Colonic mucosa (tissue), 4 donors: ENCODE results near the gene KLHL7. TPM values are rescaled to one million over a fixed set of nuclear protein-coding genes. Genes with fewer than 3 reads are reported as not detected.

ENCODE experiments used
- DNase-seq: peaks from one replicate; pipeline ENCODE4 v3.0.0-alpha.2; 2020
- H3K27ac ChIP-seq: fragments of 200-600 bp; one replicate; pipeline ENCODE4 v1.8.0; 2021
- H3K27me3 ChIP-seq: fragments of 200-600 bp; one replicate; pipeline ENCODE4 v1.8.0; 2021
- H3K36me3 ChIP-seq: fragments of 200-600 bp; one replicate; pipeline ENCODE4 v1.8.0; 2021
- H3K4me1 ChIP-seq: fragments of 200-600 bp; one replicate; pipeline ENCODE4 v1.8.0; 2021; ENCODE audit warnings: mild to moderate bottlenecking
- H3K4me3 ChIP-seq: fragments of 200-600 bp; one replicate; pipeline ENCODE4 v1.8.0; 2021
- H3K9ac ChIP-seq, 2 donors: one replicate each; pipeline ENCODE4 v1.7.0; 2013; ENCODE audit warnings: control low read depth in 2 of 2, low read depth in 2 of 2, low read length in 2 of 2
- H3K9me3 ChIP-seq: fragments of 200-600 bp; one replicate; pipeline ENCODE4 v1.8.0; 2021
- intact Hi-C: fragments of 100-400 bp; cut with DNase I; formaldehyde crosslinking; loops from one replicate; pipeline ENCODE4 v1.14.1; 2022
- total RNA-seq, 2 donors: library from RNA; stranded (reverse); fragmentation: NEBNext Ultra II Directional in 1 of 2; extraction: Animal tissue kit (Norgen Biotek cat#: 25700) in 1 of 2; gene quantifications; one replicate each; pipeline ENCODE4 v1.2.1, GENCODE V29; 2021
- TF ChIP-seq, protein P1 (sequence below): fragments of 200-600 bp; IDR thresholded peaks from one replicate; pipeline ENCODE4 v1.8.0; 2022; ENCODE audit warnings: antibody characterized with exemption, mild to moderate bottlenecking
- donor health status: healthy.
- donor health status: DM: no; HTN: no; CAD: no.
- donor health status: DM: no; HTN: no; CAD: no.

KLHL7 gene
- total RNA-seq, 2 donors from 2014 or later, result 16.5 to 17.0 TPM

DNA sequence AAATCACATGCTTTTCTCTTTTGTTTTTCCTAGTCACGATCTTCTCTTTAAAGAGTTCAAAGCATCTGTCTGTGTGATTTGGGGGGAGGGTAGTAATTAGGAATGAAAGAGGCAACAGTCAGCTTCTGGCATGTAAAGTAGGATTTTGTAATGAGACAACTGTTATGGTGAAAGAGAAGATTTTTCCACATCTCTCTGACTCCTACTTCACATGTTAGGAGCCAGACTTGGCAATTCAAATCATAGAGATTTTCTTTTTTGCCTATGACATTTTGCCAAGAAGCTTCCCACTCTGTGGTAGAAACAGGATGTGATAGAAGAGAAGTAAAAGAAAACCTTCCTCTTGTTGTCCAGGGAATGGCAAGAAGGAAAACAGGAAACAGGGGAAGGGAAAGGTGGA, 38.3 kb upstream of the KLHL7 start:
- H3K9ac ChIP-seq, result no peak overlapping the region
- intact Hi-C loops, result loop anchor here (5.0 kb wide), 1 partner anchor 340 kb away; the partner anchor contains the start of gene IL6
- H3K4me1 ChIP-seq, result no peaks in the 10 kb centered on the region
- no peaks in the 10 kb centered on the region for H3K36me3 ChIP-seq
- no peaks in the 10 kb centered on the region for H3K9me3 ChIP-seq
- H3K27ac ChIP-seq, result no peak overlapping the region
- no peak overlapping the region for H3K4me3 ChIP-seq
- no peak for DNase-seq
- peaks cover 4% of the 10 kb centered on the region for H3K27me3 ChIP-seq
- TF ChIP-seq, protein P1, sequence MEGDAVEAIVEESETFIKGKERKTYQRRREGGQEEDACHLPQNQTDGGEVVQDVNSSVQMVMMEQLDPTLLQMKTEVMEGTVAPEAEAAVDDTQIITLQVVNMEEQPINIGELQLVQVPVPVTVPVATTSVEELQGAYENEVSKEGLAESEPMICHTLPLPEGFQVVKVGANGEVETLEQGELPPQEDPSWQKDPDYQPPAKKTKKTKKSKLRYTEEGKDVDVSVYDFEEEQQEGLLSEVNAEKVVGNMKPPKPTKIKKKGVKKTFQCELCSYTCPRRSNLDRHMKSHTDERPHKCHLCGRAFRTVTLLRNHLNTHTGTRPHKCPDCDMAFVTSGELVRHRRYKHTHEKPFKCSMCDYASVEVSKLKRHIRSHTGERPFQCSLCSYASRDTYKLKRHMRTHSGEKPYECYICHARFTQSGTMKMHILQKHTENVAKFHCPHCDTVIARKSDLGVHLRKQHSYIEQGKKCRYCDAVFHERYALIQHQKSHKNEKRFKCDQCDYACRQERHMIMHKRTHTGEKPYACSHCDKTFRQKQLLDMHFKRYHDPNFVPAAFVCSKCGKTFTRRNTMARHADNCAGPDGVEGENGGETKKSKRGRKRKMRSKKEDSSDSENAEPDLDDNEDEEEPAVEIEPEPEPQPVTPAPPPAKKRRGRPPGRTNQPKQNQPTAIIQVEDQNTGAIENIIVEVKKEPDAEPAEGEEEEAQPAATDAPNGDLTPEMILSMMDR, result no peak

DNA sequence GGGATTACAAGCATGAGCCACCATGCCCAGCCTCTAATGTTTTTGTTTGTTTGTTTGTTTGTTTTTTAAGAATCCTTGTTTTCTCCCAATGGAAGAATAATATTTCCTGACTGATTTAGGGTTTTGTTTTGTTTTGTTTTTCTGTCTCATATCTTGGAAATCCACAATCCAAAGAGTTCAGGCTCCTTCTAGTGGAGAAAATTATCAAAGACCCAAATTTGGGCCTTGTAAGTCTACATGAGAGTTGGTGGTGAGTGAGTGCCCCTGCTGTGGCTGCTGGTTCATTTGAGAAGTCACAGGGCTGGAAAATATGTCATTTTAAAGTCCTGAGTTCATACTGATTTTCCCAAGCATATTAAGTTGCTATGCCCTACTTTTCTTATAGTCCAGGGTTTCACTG, 33.5 kb upstream of the KLHL7 start:
- Histone ChIP-seq H3K9me3 (no peaks in the 10 kb centered on the region), H3K36me3 (no peaks in the 10 kb centered on the region), H3K4me3 (no peak overlapping the region), H3K4me1 (no peaks in the 10 kb centered on the region), H3K27me3 (peaks cover 27% of the 10 kb centered on the region), H3K9ac (no peak overlapping the region), H3K27ac (no peak overlapping the region)
- TF ChIP-seq, protein P1, result no peak
- intact Hi-C loops, result no loop called here
- DNase-seq, result no peak

DNA sequence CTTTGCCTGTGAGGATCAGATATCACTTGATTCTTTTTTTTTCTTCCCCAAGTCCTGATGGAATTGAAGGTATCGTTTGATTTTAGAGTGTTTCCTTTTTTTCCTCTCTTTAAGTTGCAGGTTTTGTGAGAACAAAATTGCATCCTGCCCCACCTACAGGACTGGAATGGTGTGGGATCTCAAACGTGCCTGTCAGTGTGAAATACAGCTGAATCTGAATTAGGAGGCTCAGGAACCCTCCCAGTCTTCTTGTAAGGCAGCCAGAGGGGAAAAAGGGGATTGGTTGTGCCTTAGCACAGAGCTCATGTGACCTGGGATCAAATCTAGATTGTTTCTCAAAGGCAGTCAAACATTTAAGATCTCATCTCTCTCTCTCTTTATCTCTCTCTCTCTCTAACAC, 32.7 kb upstream of the KLHL7 start:
- no peaks in the 10 kb centered on the region for H3K4me1 ChIP-seq
- TF ChIP-seq, protein P1, result no peak
- peaks cover 33% of the 10 kb centered on the region for H3K27me3 ChIP-seq
- no peak for DNase-seq
- intact Hi-C loops, result no loop called here
- H3K9me3 ChIP-seq, result no peaks in the 10 kb centered on the region
- no peaks in the 10 kb centered on the region for H3K36me3 ChIP-seq
- no peak overlapping the region for H3K4me3 ChIP-seq
- no peak overlapping the region for H3K27ac ChIP-seq
- H3K9ac ChIP-seq, result no peak overlapping the region

DNA sequence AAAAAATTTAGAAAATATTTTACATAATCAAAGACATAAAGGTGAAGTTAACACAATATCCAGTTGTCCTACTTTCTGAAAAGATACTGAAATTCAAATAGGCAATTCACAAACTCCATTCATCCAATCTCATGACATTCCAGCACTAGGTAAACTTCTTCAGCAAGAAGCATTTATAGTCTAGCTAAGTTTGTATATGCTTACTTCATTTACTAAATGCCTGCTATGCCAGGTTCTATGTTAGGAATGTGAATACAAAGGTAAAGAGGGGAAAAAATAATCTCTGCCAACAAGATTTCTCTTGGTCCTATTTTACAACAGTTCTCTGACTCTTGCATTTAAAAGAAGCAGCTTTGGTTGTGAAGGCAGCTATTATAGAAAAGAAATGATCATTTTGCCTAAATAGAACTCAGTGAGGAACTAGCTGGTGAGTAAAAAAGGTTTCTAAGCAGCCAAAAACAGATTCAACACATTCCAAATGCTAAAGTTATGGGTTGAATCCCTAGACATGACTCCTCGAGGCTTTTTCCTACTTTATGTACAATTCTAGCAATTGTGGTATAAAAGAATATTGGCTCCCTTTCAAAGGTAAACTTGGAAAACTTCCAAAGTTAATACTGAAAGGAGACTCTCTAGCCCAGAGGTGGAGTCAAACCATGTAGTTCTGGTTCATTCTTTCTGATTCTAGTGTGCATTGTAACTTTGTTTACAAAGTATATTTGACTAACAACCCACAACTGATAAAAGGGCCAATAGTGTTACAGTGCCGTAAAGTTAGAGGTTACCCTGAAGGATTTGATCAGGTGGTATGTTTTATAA, 30.9 kb upstream of the KLHL7 start:
- no peak overlapping the region for H3K9ac ChIP-seq
- peaks cover 37% of the 10 kb centered on the region for H3K27me3 ChIP-seq
- H3K36me3 ChIP-seq, result no peaks in the 10 kb centered on the region
- no peak for DNase-seq
- H3K9me3 ChIP-seq, result no peaks in the 10 kb centered on the region
- H3K27ac ChIP-seq, result no peak overlapping the region
- no peaks in the 10 kb centered on the region for H3K4me1 ChIP-seq
- intact Hi-C loops, result no loop called here
- H3K4me3 ChIP-seq, result no peak overlapping the region
- TF ChIP-seq, protein P1, result no peak

DNA sequence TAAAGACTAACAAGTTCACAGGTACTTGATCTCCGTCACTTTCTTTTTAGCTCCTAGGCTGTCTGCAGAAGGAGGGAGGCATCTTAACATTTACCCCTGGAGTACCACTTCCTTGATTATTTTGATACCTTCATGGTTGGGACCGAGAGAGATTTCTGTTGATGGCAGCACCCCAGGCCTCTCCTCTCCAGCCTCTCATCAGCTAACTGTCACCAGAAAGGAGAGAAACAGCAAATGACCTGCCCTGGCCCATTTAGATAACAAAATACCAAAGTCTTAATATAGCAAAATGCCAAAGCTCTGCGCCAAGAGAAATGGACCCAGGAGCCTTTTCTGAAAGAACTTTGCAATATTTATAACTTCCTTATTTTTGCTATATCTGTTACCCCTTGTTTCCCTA, 30.0 kb upstream of the KLHL7 start:
- Histone ChIP-seq H3K36me3 (no peaks in the 10 kb centered on the region), H3K4me1 (no peaks in the 10 kb centered on the region), H3K27me3 (peaks cover 37% of the 10 kb centered on the region), H3K4me3 (no peak overlapping the region), H3K9me3 (no peaks in the 10 kb centered on the region), H3K9ac (no peak overlapping the region), H3K27ac (no peak overlapping the region)
- intact Hi-C loops, result no loop called here
- TF ChIP-seq, protein P1, result no peak
- DNase-seq, result no peak
